ENCODE measurements around the gene NUP160.

DNA sequence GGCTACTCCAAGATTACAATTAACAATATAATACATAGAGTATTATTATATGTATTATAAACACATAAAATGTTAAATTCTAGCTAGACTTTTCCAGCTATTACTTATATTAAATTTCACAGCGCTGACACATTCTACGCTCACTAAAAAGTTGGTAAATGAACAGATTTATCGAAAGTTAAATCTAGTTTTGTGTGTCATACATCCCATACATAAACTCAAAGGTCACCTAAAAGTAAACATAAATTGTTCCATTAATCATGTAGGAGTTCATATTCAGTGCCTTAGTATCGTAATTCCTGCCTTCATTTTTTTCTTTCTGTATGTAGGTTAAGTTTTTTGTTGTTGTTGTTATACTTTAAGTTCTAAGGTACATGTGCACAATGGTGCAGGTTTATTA, 91.9 kb downstream of the NUP160 start:
- TF ChIP-seq, protein P1, sequence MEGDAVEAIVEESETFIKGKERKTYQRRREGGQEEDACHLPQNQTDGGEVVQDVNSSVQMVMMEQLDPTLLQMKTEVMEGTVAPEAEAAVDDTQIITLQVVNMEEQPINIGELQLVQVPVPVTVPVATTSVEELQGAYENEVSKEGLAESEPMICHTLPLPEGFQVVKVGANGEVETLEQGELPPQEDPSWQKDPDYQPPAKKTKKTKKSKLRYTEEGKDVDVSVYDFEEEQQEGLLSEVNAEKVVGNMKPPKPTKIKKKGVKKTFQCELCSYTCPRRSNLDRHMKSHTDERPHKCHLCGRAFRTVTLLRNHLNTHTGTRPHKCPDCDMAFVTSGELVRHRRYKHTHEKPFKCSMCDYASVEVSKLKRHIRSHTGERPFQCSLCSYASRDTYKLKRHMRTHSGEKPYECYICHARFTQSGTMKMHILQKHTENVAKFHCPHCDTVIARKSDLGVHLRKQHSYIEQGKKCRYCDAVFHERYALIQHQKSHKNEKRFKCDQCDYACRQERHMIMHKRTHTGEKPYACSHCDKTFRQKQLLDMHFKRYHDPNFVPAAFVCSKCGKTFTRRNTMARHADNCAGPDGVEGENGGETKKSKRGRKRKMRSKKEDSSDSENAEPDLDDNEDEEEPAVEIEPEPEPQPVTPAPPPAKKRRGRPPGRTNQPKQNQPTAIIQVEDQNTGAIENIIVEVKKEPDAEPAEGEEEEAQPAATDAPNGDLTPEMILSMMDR (conservative IDR thresholded peaks at IDR 0.05; ENCODE audit: low read length) = no peak
- no peak for TF ChIP-seq EZH2phosphoT487 (IDR thresholded peaks at IDR 0.05; ENCODE audit: borderline replicate concordance)
